Naive thymus-derived CD4-positive, alpha-beta T cell (primary cell): Measurements from ENCODE around the gene ITGB4. TPM values are rescaled to one million over a fixed set of nuclear protein-coding genes. Genes with fewer than 3 reads are reported as not detected.

Experiments
- ATAC-seq: fragments of 150-1000 bp; cut with Tn5 transposase; 2 replicates; pipeline ENCODE4 v1.10.0; 2021; ENCODE audit warnings: mild to moderate bottlenecking, moderate library complexity
- CTCF ChIA-PET: fragments of 350-600 bp; sonication (Branson Sonifier 250); formaldehyde crosslinking; loops from one replicate; lab custom pipeline; 2021; ENCODE audit warnings: antibody characterized with exemption; lab: Charles Lee
- POLR2A ChIA-PET: fragments of 350-600 bp; sonication (Branson Sonifier 250); formaldehyde crosslinking; loops from one replicate; lab custom pipeline; 2021; ENCODE audit warnings: antibody characterized with exemption, inconsistent platforms; lab: Charles Lee
- DNase-seq, 9 donors: peaks; one replicate each; pipeline versions ENCODE4 v3.0.0 to v3.0.0-alpha.2; 2020 to 2022; ENCODE audit warnings: mixed read lengths in 1 of 9
- H3K27ac ChIP-seq: one replicate; pipeline ENCODE4 v1.7.0; 2013; ENCODE audit warnings: mild to moderate bottlenecking, low read depth, low read length, moderate library complexity
- H3K27me3 ChIP-seq, 2 donors: one replicate each; pipeline ENCODE4 v1.7.0; 2013; ENCODE audit warnings: low read length in 2 of 2, mild to moderate bottlenecking in 2 of 2, moderate library complexity in 2 of 2; ENCODE audit not compliant: control insufficient read depth in 2 of 2, insufficient read depth in 2 of 2
- H3K36me3 ChIP-seq, 3 experiments: 1 replicate in 2 of 3; 2 replicates in 1 of 3; pipeline ENCODE4 v1.7.0; 2013; ENCODE audit warnings: low read length in 3 of 3, mild to moderate bottlenecking in 3 of 3, moderate library complexity in 1 of 3; ENCODE audit not compliant: insufficient read depth in 3 of 3, control insufficient read depth in 2 of 3
- H3K4me1 ChIP-seq, 2 donors: one replicate each; pipeline ENCODE4 v1.7.0; 2013; ENCODE audit warnings: low read length in 2 of 2, mild to moderate bottlenecking in 2 of 2, moderate library complexity in 1 of 2; ENCODE audit not compliant: control insufficient read depth in 2 of 2, insufficient read depth in 2 of 2
- H3K4me3 ChIP-seq: 2 replicates; pipeline ENCODE4 v1.7.0; 2013; ENCODE audit warnings: mild to moderate bottlenecking, low read length
- H3K9me3 ChIP-seq, 3 experiments: 1 replicate in 2 of 3; 2 replicates in 1 of 3; pipeline ENCODE4 v1.7.0; 2013; ENCODE audit warnings: low read length in 3 of 3; ENCODE audit not compliant: control insufficient read depth in 2 of 3
- H3K27ac Mint-ChIP-seq, 9 donors: one replicate each; pipeline ENCODE4 v1.8.0; 2020 to 2022; ENCODE audit warnings: mixed read lengths in 9 of 9, mild to moderate bottlenecking in 8 of 9, moderate library complexity in 5 of 9, inconsistent platforms in 2 of 9
- H3K27me3 Mint-ChIP-seq, 5 donors: one replicate each; pipeline ENCODE4 v1.8.0; 2021 to 2022; ENCODE audit warnings: mixed read lengths in 5 of 5, mild to moderate bottlenecking in 1 of 5
- H3K36me3 Mint-ChIP-seq, 5 donors: one replicate each; pipeline ENCODE4 v1.8.0; 2020 to 2022; ENCODE audit warnings: mixed read lengths in 5 of 5, mild to moderate bottlenecking in 3 of 5, inconsistent platforms in 1 of 5
- H3K4me1 Mint-ChIP-seq, 7 donors: one replicate each; pipeline ENCODE4 v1.8.0; 2020 to 2022; ENCODE audit warnings: mixed read lengths in 7 of 7, mild to moderate bottlenecking in 3 of 7, inconsistent platforms in 1 of 7
- H3K4me3 Mint-ChIP-seq, 10 donors: one replicate each; pipeline ENCODE4 v1.8.0; 2020 to 2022; ENCODE audit warnings: mild to moderate bottlenecking in 10 of 10, mixed read lengths in 10 of 10, moderate library complexity in 6 of 10, inconsistent platforms in 2 of 10
- H3K9me3 Mint-ChIP-seq, 11 donors: one replicate each; pipeline ENCODE4 v1.8.0; 2020 to 2022; ENCODE audit warnings: mixed read lengths in 11 of 11, mild to moderate bottlenecking in 4 of 11, inconsistent platforms in 1 of 11, moderate library complexity in 1 of 11
- intact Hi-C, 2 donors: fragments of 100-400 bp; cut with micrococcal nuclease; formaldehyde crosslinking; loops; one replicate each; pipeline ENCODE4 v1.15.1; 2023
- polyA plus RNA-seq, 2 donors: library from polyadenylated mRNA; unstranded; fragments of 300-500 nt; fragmentation: Illumina TruSeq; gene quantifications; one replicate each; pipeline ENCODE4 v1.2.3, GENCODE V29; 2021
- total RNA-seq, 6 experiments: library from RNA in 5 of 6; stranded (reverse) in 5 of 6; gene quantifications; 1 replicate in 5 of 6; 2 replicates in 1 of 6; pipeline ENCODE4 v1.2.3 and lab custom pipeline; 2021 to 2026

Gene ITGB4
- total and polyA plus RNA-seq, 7 experiments from 2014 or later = 0.09 to 1.8 (median 0.77) TPM

- Mint-ChIP-seq H3K36me3 (no peaks in the 10 kb centered on the region), H3K4me3 (no peak overlapping the region), H3K4me1 (peaks cover 4 to 7% (median 6%) of the 10 kb centered on the region in 7 donors), H3K27me3 (peaks cover 0 to 18% (median 0%) of the 10 kb centered on the region in 5 donors), H3K27ac (no peak overlapping the region), H3K9me3 (no peaks in the 10 kb centered on the region)
- CTCF ChIA-PET = no interaction called here
- Histone ChIP-seq H3K4me3 (no peak overlapping the region), H3K27me3 (no peaks in the 10 kb centered on the region), H3K36me3 (no peaks in the 10 kb centered on the region), H3K4me1 (peaks cover 0 to 5% of the 10 kb centered on the region in 2 donors), H3K27ac (no peak overlapping the region), H3K9me3 (no peaks in the 10 kb centered on the region)
- POLR2A ChIA-PET = no interaction called here
- no peak for ATAC-seq
- intact Hi-C loops = no loop called here
- DNase-seq = no peak
Measured at GRCh38 chr17:75724016-75725003, 3.1 kb downstream of the ITGB4 start.

GRCh38 chr17:75725504-75725903 lies 4.2 kb downstream of the ITGB4 start:
- no peaks in the 10 kb centered on the region for H3K36me3 Mint-ChIP-seq
- ChIA-PET CTCF (no interaction called here), POLR2A (no interaction called here)
- no peaks in the 10 kb centered on the region for H3K27me3 ChIP-seq
- no peaks in the 10 kb centered on the region for H3K36me3 ChIP-seq
- no peak overlapping the region for H3K4me3 ChIP-seq
- no peak overlapping the region for H3K27ac ChIP-seq
- H3K4me1 Mint-ChIP-seq = peaks cover 2 to 5% (median 3%) of the 10 kb centered on the region in 7 donors
- no peak overlapping the region for H3K27ac Mint-ChIP-seq
- ATAC-seq (no peak), DNase-seq (no peak)
- H3K27me3 Mint-ChIP-seq = peaks cover 0 to 6% (median 0%) of the 10 kb centered on the region in 5 donors
- no peaks in the 10 kb centered on the region for H3K9me3 Mint-ChIP-seq
- intact Hi-C loops = no loop called here
- H3K4me1 ChIP-seq = peaks cover 0 to 5% of the 10 kb centered on the region in 2 donors
- H3K4me3 Mint-ChIP-seq = no peak overlapping the region
- H3K9me3 ChIP-seq = no peaks in the 10 kb centered on the region

- no peak overlapping the region for H3K27ac ChIP-seq
- no peaks in the 10 kb centered on the region for H3K36me3 ChIP-seq
- POLR2A ChIA-PET = no interaction called here
- H3K27me3 ChIP-seq = no peaks in the 10 kb centered on the region
- no peaks in the 10 kb centered on the region for H3K4me1 Mint-ChIP-seq
- CTCF ChIA-PET = no interaction called here
- no peak for ATAC-seq
- no peaks in the 10 kb centered on the region for H3K27me3 Mint-ChIP-seq
- no peaks in the 10 kb centered on the region for H3K36me3 Mint-ChIP-seq
- no peak for DNase-seq
- H3K4me3 ChIP-seq = no peak overlapping the region
- H3K9me3 ChIP-seq = no peaks in the 10 kb centered on the region
- intact Hi-C loops = no loop called here
- no peaks in the 10 kb centered on the region for H3K9me3 Mint-ChIP-seq
- H3K4me1 ChIP-seq = no peaks in the 10 kb centered on the region
- H3K4me3 Mint-ChIP-seq = no peak overlapping the region
- no peak overlapping the region for H3K27ac Mint-ChIP-seq
Measured at GRCh38 chr17:75727391-75727790, 6.1 kb downstream of the ITGB4 start.

GRCh38 chr17:75729351-75729750 lies 8.1 kb downstream of the ITGB4 start:
- no peaks in the 10 kb centered on the region for H3K4me1 ChIP-seq
- H3K27ac ChIP-seq = no peak overlapping the region
- ChIA-PET CTCF (interaction anchor here (0.6 kb wide), 2 partner anchors 96 to 1301 kb away, joined by 3 to 4 read pairs; partner anchors contain the start of gene SMIM5), POLR2A (no interaction called here)
- no peaks in the 10 kb centered on the region for H3K36me3 Mint-ChIP-seq
- ATAC-seq = no peak
- no peaks in the 10 kb centered on the region for H3K27me3 Mint-ChIP-seq
- H3K9me3 ChIP-seq = no peaks in the 10 kb centered on the region
- H3K27me3 ChIP-seq = no peaks in the 10 kb centered on the region
- no peaks in the 10 kb centered on the region for H3K9me3 Mint-ChIP-seq
- intact Hi-C loops = no loop called here
- no peak for DNase-seq
- no peak overlapping the region for H3K4me3 Mint-ChIP-seq
- peaks cover 0 to under 1% (median 0%) of the 10 kb centered on the region in 7 donors for H3K4me1 Mint-ChIP-seq
- H3K27ac Mint-ChIP-seq = no peak overlapping the region
- H3K4me3 ChIP-seq = no peak overlapping the region
- no peaks in the 10 kb centered on the region for H3K36me3 ChIP-seq

- Mint-ChIP-seq H3K27ac (no peak overlapping the region), H3K4me1 (peaks cover 0 to 5% (median 3%) of the 10 kb centered on the region in 7 donors), H3K36me3 (no peaks in the 10 kb centered on the region), H3K4me3 (no peak overlapping the region), H3K9me3 (no peaks in the 10 kb centered on the region), H3K27me3 (no peaks in the 10 kb centered on the region)
- DNase-seq = no peak
- no peaks in the 10 kb centered on the region for H3K9me3 ChIP-seq
- POLR2A ChIA-PET = no interaction called here
- intact Hi-C loops = no loop called here
- no peak for ATAC-seq
- no peaks in the 10 kb centered on the region for H3K4me1 ChIP-seq
- no peak overlapping the region for H3K27ac ChIP-seq
- H3K36me3 ChIP-seq = no peaks in the 10 kb centered on the region
- H3K4me3 ChIP-seq = no peak overlapping the region
- H3K27me3 ChIP-seq = no peaks in the 10 kb centered on the region
- CTCF ChIA-PET = interaction anchor here (0.5 to 0.7 kb wide), 2 partner anchors 37 to 521 kb away, joined by 3 read pairs; no protein-coding TSS in a partner anchor
Measured at GRCh38 chr17:75730065-75730464, 8.8 kb downstream of the ITGB4 start.

GRCh38 chr17:75731086-75731715 lies 9.9 kb downstream of the ITGB4 start:
- no peaks in the 10 kb centered on the region for H3K9me3 ChIP-seq
- ATAC-seq (no peak), DNase-seq (no peak)
- no peaks in the 10 kb centered on the region for H3K36me3 ChIP-seq
- no peak overlapping the region for H3K27ac ChIP-seq
- no peak overlapping the region for H3K4me3 ChIP-seq
- H3K4me1 ChIP-seq = no peaks in the 10 kb centered on the region
- intact Hi-C loops = no loop called here
- Mint-ChIP-seq H3K9me3 (no peaks in the 10 kb centered on the region), H3K4me3 (no peak overlapping the region), H3K27ac (no peak overlapping the region), H3K4me1 (peaks cover 0 to 9% (median 3%) of the 10 kb centered on the region in 7 donors), H3K36me3 (peaks cover 0 to 3% (median 0%) of the 10 kb centered on the region in 5 donors), H3K27me3 (no peaks in the 10 kb centered on the region)
- H3K27me3 ChIP-seq = no peaks in the 10 kb centered on the region
- CTCF ChIA-PET = interaction anchor here (0.7 kb wide), 1 partner anchor 356 kb away, joined by 4 read pairs; no protein-coding TSS in a partner anchor
- POLR2A ChIA-PET = no interaction called here
